GM19023 (cell line): ENCODE results near the gene B4GALT2.

Experiments
- ATAC-seq: cut with Tn5 transposase; IDR thresholded peaks from one replicate; pipeline ENCODE4 v1.9.1; 2021; ENCODE audit warnings: mild to moderate bottlenecking, moderate library complexity; ENCODE audit not compliant: unreplicated experiment

Gene B4GALT2

GRCh38 chr1:43946236-43947060 lies 32.6 kb upstream of the B4GALT2 start, which contains the start of gene IPO13:
TSS of gene IPO13 (plus strand) at chr1:43946950. CDS start at chr1:43947601, 651 bp downstream.
- ATAC-seq: peak; percentile 91

GRCh38 chr1:43947061-43947873 lies 31.7 kb upstream of the B4GALT2 start:
- ATAC-seq: peak; percentile 17

- ATAC-seq: no peak
Measured at GRCh38 chr1:43947874-43948437, 31.1 kb upstream of the B4GALT2 start.

- no peak for ATAC-seq
Measured at GRCh38 chr1:43949678-43950077, 29.3 kb upstream of the B4GALT2 start.

GRCh38 chr1:43951021-43951985 lies 27.7 kb upstream of the B4GALT2 start:
- no peak for ATAC-seq

- no peak for ATAC-seq
Measured at GRCh38 chr1:43952731-43953346, 26.2 kb upstream of the B4GALT2 start.

- no peak for ATAC-seq
Measured at GRCh38 chr1:43953361-43953760, 25.6 kb upstream of the B4GALT2 start.

GRCh38 chr1:43954036-43954435 lies 25.0 kb upstream of the B4GALT2 start:
- no peak for ATAC-seq

- ATAC-seq: no peak
Measured at GRCh38 chr1:43956234-43956633, 22.8 kb upstream of the B4GALT2 start.

- ATAC-seq: no peak
Measured at GRCh38 chr1:43957407-43958040, 21.5 kb upstream of the B4GALT2 start.

- ATAC-seq: no peak
Measured at GRCh38 chr1:43958351-43959255, 20.4 kb upstream of the B4GALT2 start.

- ATAC-seq: no peak
Measured at GRCh38 chr1:43960798-43961197, 18.2 kb upstream of the B4GALT2 start.

GRCh38 chr1:43961692-43962091 lies 17.3 kb upstream of the B4GALT2 start:
- ATAC-seq: no peak

- ATAC-seq: no peak
Measured at GRCh38 chr1:43962324-43962723, 16.7 kb upstream of the B4GALT2 start.

- no peak for ATAC-seq
Measured at GRCh38 chr1:43963006-43963405, 16.0 kb upstream of the B4GALT2 start.

GRCh38 chr1:43963890-43964289 lies 15.1 kb upstream of the B4GALT2 start:
- no peak for ATAC-seq

- ATAC-seq: no peak
Measured at GRCh38 chr1:43965316-43965715, 13.7 kb upstream of the B4GALT2 start.

- no peak for ATAC-seq
Measured at GRCh38 chr1:43968348-43968948, 10.6 kb upstream of the B4GALT2 start.
